Measurements from ENCODE around the gene NACC2. TPM values are rescaled to one million over a fixed set of nuclear protein-coding genes. Genes with fewer than 3 reads are reported as not detected.

Gene NACC2
- total RNA-seq, 6 experiments from 2014 or later = 38.2 to 46.7 (median 40.2) TPM

DNA sequence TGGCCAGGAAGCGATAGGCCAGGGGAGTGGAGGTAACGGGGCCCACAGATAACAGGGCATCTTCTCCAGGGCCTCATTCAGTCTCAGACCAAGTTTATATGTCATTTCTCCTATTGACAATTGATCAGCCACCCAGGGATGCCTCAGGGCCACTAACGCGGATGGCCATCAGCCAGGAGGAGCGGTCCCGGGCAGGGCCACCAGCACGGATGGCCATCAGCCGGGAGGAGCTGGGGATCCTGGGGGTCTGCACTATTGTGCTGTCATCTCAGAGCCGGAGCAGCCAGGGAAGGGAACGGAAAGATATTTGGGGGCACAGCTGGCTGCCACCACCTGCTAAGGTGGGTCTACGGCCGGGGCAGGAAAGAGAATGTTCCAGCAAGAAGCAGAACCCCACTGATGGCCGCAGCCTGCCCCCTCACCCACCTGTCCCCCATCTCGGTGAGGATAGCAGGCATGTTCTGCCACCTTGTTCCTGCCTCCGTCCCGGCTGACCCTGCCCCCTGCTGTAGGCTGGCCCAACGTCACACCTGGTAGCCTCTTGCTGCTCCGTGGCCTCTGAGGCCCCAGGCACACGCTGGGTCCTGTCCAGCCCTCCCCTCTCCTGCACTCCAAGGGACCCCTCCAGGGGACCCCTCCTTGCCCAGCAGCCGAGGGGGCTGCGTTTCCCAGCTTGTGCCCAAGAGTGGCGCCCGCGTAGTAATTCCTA, 112.4 kb downstream of the NACC2 start:
- H3K27ac Mint-ChIP-seq = no peak overlapping the region
- no peak for DNase-seq
- H3K27me3 Mint-ChIP-seq (ENCODE audit: insufficient read depth) = peaks cover 19% of the 10 kb centered on the region
- no peaks in the 10 kb centered on the region for H3K36me3 Mint-ChIP-seq (ENCODE audit: low read depth)
- TF ChIP-seq, protein P1, sequence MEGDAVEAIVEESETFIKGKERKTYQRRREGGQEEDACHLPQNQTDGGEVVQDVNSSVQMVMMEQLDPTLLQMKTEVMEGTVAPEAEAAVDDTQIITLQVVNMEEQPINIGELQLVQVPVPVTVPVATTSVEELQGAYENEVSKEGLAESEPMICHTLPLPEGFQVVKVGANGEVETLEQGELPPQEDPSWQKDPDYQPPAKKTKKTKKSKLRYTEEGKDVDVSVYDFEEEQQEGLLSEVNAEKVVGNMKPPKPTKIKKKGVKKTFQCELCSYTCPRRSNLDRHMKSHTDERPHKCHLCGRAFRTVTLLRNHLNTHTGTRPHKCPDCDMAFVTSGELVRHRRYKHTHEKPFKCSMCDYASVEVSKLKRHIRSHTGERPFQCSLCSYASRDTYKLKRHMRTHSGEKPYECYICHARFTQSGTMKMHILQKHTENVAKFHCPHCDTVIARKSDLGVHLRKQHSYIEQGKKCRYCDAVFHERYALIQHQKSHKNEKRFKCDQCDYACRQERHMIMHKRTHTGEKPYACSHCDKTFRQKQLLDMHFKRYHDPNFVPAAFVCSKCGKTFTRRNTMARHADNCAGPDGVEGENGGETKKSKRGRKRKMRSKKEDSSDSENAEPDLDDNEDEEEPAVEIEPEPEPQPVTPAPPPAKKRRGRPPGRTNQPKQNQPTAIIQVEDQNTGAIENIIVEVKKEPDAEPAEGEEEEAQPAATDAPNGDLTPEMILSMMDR (IDR thresholded peaks at IDR 0.05) = no peak
- H3K4me3 Mint-ChIP-seq = no peak overlapping the region
- H3K4me1 Mint-ChIP-seq (ENCODE audit: low read depth) = no peaks in the 10 kb centered on the region
- H3K9me3 Mint-ChIP-seq = no peaks in the 10 kb centered on the region

DNA sequence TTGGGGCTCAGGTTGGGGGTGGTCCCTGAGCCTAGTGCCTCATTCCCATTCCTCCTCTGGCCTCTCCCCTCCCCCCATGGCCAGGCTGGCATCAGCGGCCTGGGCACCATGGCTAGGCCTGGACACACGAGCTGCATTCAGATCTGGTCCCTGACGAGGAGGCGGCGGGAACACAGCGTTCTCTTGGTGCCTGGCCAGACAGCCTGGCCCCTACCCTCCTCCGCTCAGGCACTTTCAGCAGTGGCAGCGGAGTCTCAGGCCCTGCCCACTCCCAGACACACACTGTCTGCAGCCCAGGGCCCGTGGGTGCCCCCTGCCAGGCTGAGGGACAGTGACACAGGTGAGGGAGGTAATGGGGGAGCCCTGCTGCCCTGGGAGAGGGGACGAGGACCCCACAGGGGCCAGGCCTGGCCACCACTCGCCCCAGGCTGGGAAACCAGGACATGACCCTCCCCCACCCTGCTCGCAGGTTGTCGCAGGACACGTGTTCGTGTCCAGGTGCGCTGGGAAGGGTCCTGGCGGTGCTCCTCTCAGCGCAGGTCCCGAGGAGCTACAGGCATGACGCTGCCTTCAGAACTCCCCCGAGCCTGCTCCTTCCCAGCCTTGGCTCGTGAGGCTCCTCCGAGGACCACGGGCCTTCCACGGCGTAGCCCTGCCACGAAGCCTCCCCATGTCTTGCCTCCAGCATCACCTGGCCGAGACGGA, 114.0 kb downstream of the NACC2 start:
- Mint-ChIP-seq H3K27ac (no peak overlapping the region), H3K4me3 (no peak overlapping the region), H3K27me3 (ENCODE audit: insufficient read depth) (peaks cover 19% of the 10 kb centered on the region), H3K4me1 (ENCODE audit: low read depth) (peaks cover 8% of the 10 kb centered on the region), H3K9me3 (no peaks in the 10 kb centered on the region), H3K36me3 (ENCODE audit: low read depth) (no peaks in the 10 kb centered on the region)
- TF ChIP-seq, protein P1 (IDR thresholded peaks at IDR 0.05) = no peak
- DNase-seq = no peak

DNA sequence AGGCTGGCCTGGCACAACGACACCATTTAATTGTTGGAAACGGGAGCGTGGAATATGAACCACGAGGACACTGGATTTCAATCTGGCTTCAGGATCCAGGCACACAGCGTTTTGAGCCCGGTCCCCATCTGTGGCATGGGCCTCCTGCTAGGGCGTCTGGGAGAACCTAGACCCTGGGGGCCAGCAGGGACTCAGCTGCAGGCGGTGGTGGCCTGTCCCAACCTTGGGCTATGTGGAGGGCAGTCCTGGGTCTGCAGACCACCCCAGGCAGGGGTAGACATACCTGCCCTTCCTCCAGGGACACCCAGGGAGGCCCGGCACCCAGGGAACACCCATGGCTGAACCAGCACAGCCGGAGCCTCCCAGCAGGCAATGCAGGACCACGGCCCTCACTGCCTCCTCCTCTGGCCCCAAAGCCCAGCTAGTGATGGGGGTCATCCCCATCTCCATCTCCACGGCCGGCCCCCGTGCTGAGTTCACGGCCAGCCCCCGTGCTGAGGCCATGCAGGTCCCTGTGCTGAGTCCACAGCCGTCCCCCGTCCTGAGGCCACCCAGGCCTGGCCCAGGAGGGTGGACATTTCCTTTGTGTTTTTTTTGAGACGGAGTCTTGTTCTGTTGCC, 115.4 kb downstream of the NACC2 start:
- DNase-seq = no peak
- no peak overlapping the region for H3K4me3 Mint-ChIP-seq
- no peaks in the 10 kb centered on the region for H3K36me3 Mint-ChIP-seq (ENCODE audit: low read depth)
- H3K4me1 Mint-ChIP-seq (ENCODE audit: low read depth) = peaks cover 9% of the 10 kb centered on the region
- H3K9me3 Mint-ChIP-seq = no peaks in the 10 kb centered on the region
- H3K27me3 Mint-ChIP-seq (ENCODE audit: insufficient read depth) = peaks cover 15% of the 10 kb centered on the region
- H3K27ac Mint-ChIP-seq = no peak overlapping the region
- TF ChIP-seq, protein P1 (IDR thresholded peaks at IDR 0.05) = no peak

DNA sequence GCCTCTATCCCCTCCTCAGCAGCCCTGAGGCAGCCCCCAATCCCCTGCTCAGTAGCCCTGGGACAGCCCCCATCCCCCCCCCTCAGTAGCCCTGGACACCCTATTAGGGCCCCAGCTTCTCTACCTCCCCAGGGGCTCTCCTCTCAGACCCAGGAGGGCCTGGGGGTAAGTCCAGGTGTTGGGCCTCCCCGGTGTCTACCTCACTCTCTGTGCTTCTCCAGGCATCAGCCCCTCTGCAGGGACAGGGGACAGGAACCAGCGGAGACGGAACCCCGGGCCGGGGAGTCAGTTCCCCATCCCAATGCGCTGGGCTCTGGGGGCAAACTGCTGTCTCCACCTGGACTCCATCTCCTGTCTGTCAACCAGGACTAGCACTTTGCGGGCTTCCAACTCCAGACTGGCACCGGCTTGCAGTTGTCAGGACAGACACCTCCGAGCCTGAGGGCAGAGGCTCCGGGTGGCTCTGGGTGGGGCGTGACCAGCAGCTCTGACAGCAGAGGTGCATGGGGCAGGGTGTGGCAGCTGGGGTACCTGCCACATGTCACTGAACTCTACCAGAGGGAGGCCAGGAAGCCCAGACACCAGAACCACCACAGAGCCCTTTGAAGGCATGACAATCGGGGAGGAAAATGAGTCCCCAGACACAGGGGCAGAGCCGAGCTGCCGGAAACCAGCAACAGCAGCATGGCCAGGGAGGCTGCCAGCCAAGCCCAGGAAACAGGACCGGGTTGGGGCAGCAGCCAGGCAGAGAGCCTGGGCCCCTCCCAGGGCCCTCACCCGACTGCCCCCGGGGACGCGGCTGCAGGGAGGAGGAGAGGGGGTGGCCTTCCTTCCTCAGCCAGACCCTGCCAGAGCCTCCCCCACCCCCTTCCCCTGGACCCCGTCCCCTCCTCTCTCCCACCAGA, 116.2 kb downstream of the NACC2 start:
- Mint-ChIP-seq H3K36me3 (ENCODE audit: low read depth) (no peaks in the 10 kb centered on the region), H3K9me3 (no peaks in the 10 kb centered on the region), H3K27ac (no peak overlapping the region), H3K4me1 (ENCODE audit: low read depth) (peaks cover 9% of the 10 kb centered on the region), H3K27me3 (ENCODE audit: insufficient read depth) (peaks cover 9% of the 10 kb centered on the region), H3K4me3 (no peak overlapping the region)
- DNase-seq = no peak
- TF ChIP-seq, protein P1 (IDR thresholded peaks at IDR 0.05) = no peak

DNA sequence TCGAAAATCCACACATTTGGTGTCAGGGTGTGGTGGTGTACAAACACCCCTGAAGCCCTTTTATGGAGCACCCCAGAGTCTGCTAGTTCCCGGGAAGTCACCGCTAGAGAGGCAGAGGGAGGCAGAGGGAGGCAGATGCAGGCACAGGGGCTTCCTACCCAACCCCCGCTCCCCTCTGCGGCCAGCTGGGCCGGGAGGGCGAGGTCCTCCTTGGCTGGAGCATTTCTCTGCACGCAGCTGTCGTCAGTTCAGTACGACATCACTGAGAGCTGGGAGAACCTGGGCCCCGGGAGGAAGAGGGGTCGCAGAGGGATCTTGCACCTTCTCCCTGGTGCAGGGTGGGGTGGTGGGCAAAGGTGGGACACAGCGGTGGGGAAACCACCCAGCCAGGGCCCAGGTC, 118.1 kb downstream of the NACC2 start:
- Mint-ChIP-seq H3K4me3 (no peak overlapping the region), H3K27ac (no peak overlapping the region), H3K9me3 (no peaks in the 10 kb centered on the region), H3K4me1 (ENCODE audit: low read depth) (peaks cover 9% of the 10 kb centered on the region), H3K36me3 (ENCODE audit: low read depth) (no peaks in the 10 kb centered on the region), H3K27me3 (ENCODE audit: insufficient read depth) (peaks cover 4% of the 10 kb centered on the region)
- DNase-seq = no peak
- TF ChIP-seq, protein P1 (IDR thresholded peaks at IDR 0.05) = no peak

All from HFFc6 (cell line).